HG03342 (cell line): Measurements from ENCODE around the gene PHGDH.
"Not testable (repeated sequence)": the region's sequence is repeated elsewhere in the genome, so short reads cannot be mapped to it uniquely, and the experiment has no call there.

ENCODE experiments used
- ATAC-seq: cut with Tn5 transposase; IDR thresholded peaks from one replicate; pipeline ENCODE4 v1.9.1; 2021; ENCODE audit warnings: mild to moderate bottlenecking, moderate library complexity; ENCODE audit not compliant: unreplicated experiment

PHGDH gene

GRCh38 chr1:119784191-119784781 lies 72.6 kb downstream of the PHGDH start:
- ATAC-seq = no peak

DNA sequence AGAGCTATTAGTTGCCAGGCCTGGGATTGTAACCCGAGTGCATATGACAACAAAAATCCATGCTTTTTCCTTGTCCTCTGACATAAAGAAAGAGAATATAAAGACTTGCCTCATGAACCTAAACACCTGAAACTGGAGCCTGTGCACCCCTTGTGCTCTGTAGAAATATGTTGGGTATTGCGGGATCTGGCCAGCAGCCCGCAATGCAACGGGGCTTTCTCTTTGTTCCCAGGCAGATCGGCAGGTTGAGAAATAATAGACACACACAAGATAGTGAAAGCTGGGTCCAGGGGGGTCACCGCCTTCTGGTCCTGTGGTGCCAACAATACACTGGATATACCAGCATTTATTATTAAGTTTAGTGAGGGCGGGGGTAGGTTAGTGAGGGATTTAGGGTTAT lies 74.3 kb downstream of the PHGDH start:
- not testable (repeated sequence) for ATAC-seq

DNA sequence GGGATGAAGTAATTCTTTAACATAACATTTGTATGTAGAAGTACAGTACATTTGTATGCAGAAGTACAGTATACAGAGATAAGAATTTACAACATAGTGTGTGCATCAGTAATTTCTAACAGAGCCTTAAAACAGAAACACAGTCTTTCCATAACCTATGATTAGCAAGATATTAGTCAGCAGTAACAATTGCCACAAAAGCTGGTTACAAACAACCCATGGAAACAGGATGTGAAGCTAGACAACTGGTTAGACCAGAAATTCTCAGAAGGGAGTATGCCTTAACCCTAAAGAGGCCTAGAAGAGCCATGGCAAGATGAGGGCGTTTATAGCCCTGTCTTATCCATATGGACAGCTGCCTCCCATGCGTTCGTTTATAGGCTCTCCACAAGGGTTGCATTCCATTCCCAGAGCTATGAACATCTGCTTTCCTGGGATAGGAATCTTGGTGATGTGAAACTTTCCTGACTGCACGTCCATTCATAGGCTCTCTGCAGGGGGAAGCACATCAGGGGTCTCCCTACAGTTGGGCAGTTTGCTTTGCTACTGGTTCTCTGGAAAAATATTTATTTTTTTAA lies 74.8 kb downstream of the PHGDH start:
- ATAC-seq = not testable (repeated sequence)

- no peak for ATAC-seq
Observed at GRCh38 chr1:119787776-119788175, 76.0 kb downstream of the PHGDH start.

- no peak for ATAC-seq
Observed at GRCh38 chr1:119790451-119791198, 78.9 kb downstream of the PHGDH start.

DNA sequence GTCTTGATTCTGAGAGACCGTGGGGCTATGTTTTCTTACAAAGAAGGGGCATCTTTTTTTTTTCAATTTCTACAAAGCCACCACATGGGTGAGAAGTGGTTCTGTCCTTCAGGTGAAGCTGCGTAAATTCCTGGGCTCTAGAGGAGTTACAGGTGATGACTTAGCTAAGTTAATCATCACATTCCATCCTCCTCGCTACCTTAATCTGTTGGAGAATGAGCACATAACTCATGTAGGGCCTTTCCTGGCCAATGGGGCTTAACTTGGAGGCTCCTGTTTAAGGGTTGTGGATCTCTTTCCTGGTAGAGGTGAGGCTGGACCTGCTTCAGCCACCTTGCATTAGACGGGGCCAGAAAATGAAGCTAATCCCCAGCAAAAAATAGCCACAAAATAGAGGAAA lies 79.6 kb downstream of the PHGDH start:
- ATAC-seq = no peak
